Karpas-422 (cell line): Measurements from ENCODE around the gene JAZF1. TPM values are rescaled to one million over a fixed set of nuclear protein-coding genes. Genes with fewer than 3 reads are reported as not detected.

ENCODE experiments used
- DNase-seq: peaks from one replicate; pipeline ENCODE4 v3.0.0-alpha.2; 2015
- H2AFZ ChIP-seq: fragments of 200-600 bp; sonication (generic); 2 replicates; pipeline ENCODE4 v1.6.1; 2014; ENCODE audit warnings: antibody characterized with exemption, low read length, mixed read lengths
- H3K27ac ChIP-seq: fragments of 200-600 bp; sonication (generic); 2 replicates; pipeline ENCODE4 v1.5.1; 2014; ENCODE audit warnings: mild to moderate bottlenecking, low read length, moderate library complexity
- H3K27me3 ChIP-seq: fragments of 200-600 bp; sonication (generic); 2 replicates; pipeline ENCODE4 v1.6.1; 2014; ENCODE audit warnings: low read length, mixed read lengths
- H3K36me3 ChIP-seq: fragments of 200-600 bp; sonication (generic); 2 replicates; pipeline ENCODE4 v1.6.1; 2014; ENCODE audit warnings: low read length, mixed read lengths; ENCODE audit not compliant: insufficient read depth
- H3K4me1 ChIP-seq: fragments of 200-600 bp; sonication (generic); 2 replicates; pipeline ENCODE4 v1.6.1; 2014; ENCODE audit warnings: mild to moderate bottlenecking, low read length, mixed read lengths
- H3K4me2 ChIP-seq: fragments of 200-600 bp; sonication (generic); 2 replicates; pipeline ENCODE4 v1.6.1; 2014; ENCODE audit warnings: low read length, low read depth, mild to moderate bottlenecking; ENCODE audit not compliant: poor library complexity, severe bottlenecking
- H3K4me3 ChIP-seq: fragments of 200-600 bp; sonication (generic); 2 replicates; pipeline ENCODE4 v1.5.1; 2014; ENCODE audit warnings: mild to moderate bottlenecking, antibody characterized with exemption, low read length, mixed read lengths
- H3K79me2 ChIP-seq: fragments of 200-600 bp; sonication (generic); 2 replicates; pipeline ENCODE4 v1.6.1; 2014; ENCODE audit warnings: mild to moderate bottlenecking, low read length, mixed read lengths
- H3K9ac ChIP-seq: fragments of 200-600 bp; sonication (generic); 2 replicates; pipeline ENCODE4 v1.6.0; 2014; ENCODE audit warnings: low read length
- H3K9me2 ChIP-seq: fragments of 200-600 bp; sonication (generic), shearing (Covaris generic); replicated peaks from 2 replicates; pipeline ENCODE4 v1.6.0; 2014; ENCODE audit warnings: mild to moderate bottlenecking, low read length, moderate library complexity; ENCODE audit not compliant: insufficient read depth
- H3K9me3 ChIP-seq: fragments of 300-700, 200-600 bp; sonication (generic); 2 replicates; pipeline ENCODE4 v1.6.1; 2014; ENCODE audit warnings: low read length, mixed read lengths
- H4K20me1 ChIP-seq: fragments of 200-600 bp; sonication (generic); 2 replicates; pipeline ENCODE4 v1.6.1; 2014; ENCODE audit warnings: mild to moderate bottlenecking, antibody characterized with exemption, low read length, low read depth; ENCODE audit not compliant: insufficient read depth
- total RNA-seq: library from RNA; depleted of rRNA; stranded (reverse); fragments of >200 nt; shearing (Covaris generic); gene quantifications from 2 replicates; pipeline ENCODE4 v1.2.3, GENCODE V29; 2014; ENCODE audit warnings: low replicate concordance

JAZF1 gene
- total RNA-seq, 1 experiment from 2014 or later, result 4.2 TPM

- H3K4me1 ChIP-seq, result no peaks in the 10 kb centered on the region
- H3K9ac ChIP-seq, result no peak overlapping the region
- no peak overlapping the region for H2AFZ ChIP-seq
- no peak for DNase-seq
- H3K36me3 ChIP-seq, result no peaks in the 10 kb centered on the region
- no peaks in the 10 kb centered on the region for H3K27me3 ChIP-seq
- H3K9me2 ChIP-seq, result no peaks in the 10 kb centered on the region
- no peak overlapping the region for H3K4me2 ChIP-seq
- H3K4me3 ChIP-seq, result no peak overlapping the region
- H4K20me1 ChIP-seq, result no peaks in the 10 kb centered on the region
- no peaks in the 10 kb centered on the region for H3K9me3 ChIP-seq
- no peak overlapping the region for H3K27ac ChIP-seq
- H3K79me2 ChIP-seq, result no peaks in the 10 kb centered on the region
These were observed 70.1 kb downstream of the JAZF1 start for GRCh38 chr7:28110427-28111012.

GRCh38 chr7:28108747-28109146 is 71.8 kb downstream of the JAZF1 start:
- Histone ChIP-seq H3K4me2 (no peak overlapping the region), H3K27me3 (no peaks in the 10 kb centered on the region), H3K9ac (no peak overlapping the region), H3K79me2 (no peaks in the 10 kb centered on the region), H3K4me3 (no peak overlapping the region), H3K36me3 (no peaks in the 10 kb centered on the region), H3K9me2 (no peaks in the 10 kb centered on the region), H4K20me1 (no peaks in the 10 kb centered on the region), H3K27ac (no peak overlapping the region), H2AFZ (no peak overlapping the region), H3K4me1 (no peaks in the 10 kb centered on the region), H3K9me3 (no peaks in the 10 kb centered on the region)
- no peak for DNase-seq

GRCh38 chr7:28107960-28108359 is 72.6 kb downstream of the JAZF1 start:
- no peak for DNase-seq
- no peaks in the 10 kb centered on the region for H3K4me1 ChIP-seq
- no peaks in the 10 kb centered on the region for H3K9me3 ChIP-seq
- no peak overlapping the region for H3K9ac ChIP-seq
- no peak overlapping the region for H2AFZ ChIP-seq
- no peaks in the 10 kb centered on the region for H3K36me3 ChIP-seq
- H3K4me2 ChIP-seq, result no peak overlapping the region
- H3K27ac ChIP-seq, result no peak overlapping the region
- H4K20me1 ChIP-seq, result no peaks in the 10 kb centered on the region
- H3K9me2 ChIP-seq, result no peaks in the 10 kb centered on the region
- H3K79me2 ChIP-seq, result no peaks in the 10 kb centered on the region
- H3K4me3 ChIP-seq, result no peak overlapping the region
- H3K27me3 ChIP-seq, result no peaks in the 10 kb centered on the region

- Histone ChIP-seq H3K9me2 (no peaks in the 10 kb centered on the region), H4K20me1 (no peaks in the 10 kb centered on the region), H3K27me3 (no peaks in the 10 kb centered on the region), H2AFZ (no peak overlapping the region), H3K9ac (no peak overlapping the region), H3K4me2 (no peak overlapping the region), H3K79me2 (no peaks in the 10 kb centered on the region), H3K27ac (no peak overlapping the region), H3K4me1 (no peaks in the 10 kb centered on the region), H3K36me3 (no peaks in the 10 kb centered on the region), H3K4me3 (no peak overlapping the region), H3K9me3 (no peaks in the 10 kb centered on the region)
- DNase-seq, result no peak
These were observed 74.2 kb downstream of the JAZF1 start for GRCh38 chr7:28106321-28106829.

- no peak overlapping the region for H3K9ac ChIP-seq
- no peak overlapping the region for H3K4me3 ChIP-seq
- DNase-seq, result no peak
- H3K9me3 ChIP-seq, result no peaks in the 10 kb centered on the region
- no peaks in the 10 kb centered on the region for H3K4me1 ChIP-seq
- no peak overlapping the region for H2AFZ ChIP-seq
- H3K4me2 ChIP-seq, result no peak overlapping the region
- H3K27ac ChIP-seq, result no peak overlapping the region
- no peaks in the 10 kb centered on the region for H4K20me1 ChIP-seq
- no peaks in the 10 kb centered on the region for H3K36me3 ChIP-seq
- H3K79me2 ChIP-seq, result no peaks in the 10 kb centered on the region
- no peaks in the 10 kb centered on the region for H3K27me3 ChIP-seq
- no peaks in the 10 kb centered on the region for H3K9me2 ChIP-seq
These were observed 75.4 kb downstream of the JAZF1 start for GRCh38 chr7:28105234-28105633.

GRCh38 chr7:28104811-28105210 is 75.8 kb downstream of the JAZF1 start:
- Histone ChIP-seq H4K20me1 (no peaks in the 10 kb centered on the region), H3K9me2 (no peaks in the 10 kb centered on the region), H3K27me3 (no peaks in the 10 kb centered on the region), H3K36me3 (no peaks in the 10 kb centered on the region), H3K4me1 (no peaks in the 10 kb centered on the region), H2AFZ (no peak overlapping the region), H3K9me3 (no peaks in the 10 kb centered on the region), H3K27ac (no peak overlapping the region), H3K4me3 (no peak overlapping the region), H3K79me2 (no peaks in the 10 kb centered on the region), H3K4me2 (no peak overlapping the region), H3K9ac (no peak overlapping the region)
- DNase-seq, result no peak

- Histone ChIP-seq H3K9ac (no peak overlapping the region), H3K36me3 (no peaks in the 10 kb centered on the region), H3K27me3 (no peaks in the 10 kb centered on the region), H3K4me3 (no peak overlapping the region), H3K4me2 (no peak overlapping the region), H3K79me2 (no peaks in the 10 kb centered on the region), H3K9me2 (no peaks in the 10 kb centered on the region), H4K20me1 (no peaks in the 10 kb centered on the region), H2AFZ (no peak overlapping the region), H3K4me1 (no peaks in the 10 kb centered on the region), H3K27ac (no peak overlapping the region), H3K9me3 (no peaks in the 10 kb centered on the region)
- no peak for DNase-seq
These were observed 76.5 kb downstream of the JAZF1 start for GRCh38 chr7:28104041-28104541.

GRCh38 chr7:28102797-28103196 is 77.8 kb downstream of the JAZF1 start:
- no peak overlapping the region for H2AFZ ChIP-seq
- no peak overlapping the region for H3K4me2 ChIP-seq
- no peak overlapping the region for H3K27ac ChIP-seq
- no peaks in the 10 kb centered on the region for H3K79me2 ChIP-seq
- no peaks in the 10 kb centered on the region for H3K27me3 ChIP-seq
- DNase-seq, result no peak
- no peak overlapping the region for H3K4me3 ChIP-seq
- no peaks in the 10 kb centered on the region for H3K36me3 ChIP-seq
- no peak overlapping the region for H3K9ac ChIP-seq
- H3K9me2 ChIP-seq, result no peaks in the 10 kb centered on the region
- H3K4me1 ChIP-seq, result no peaks in the 10 kb centered on the region
- no peaks in the 10 kb centered on the region for H4K20me1 ChIP-seq
- no peaks in the 10 kb centered on the region for H3K9me3 ChIP-seq
